GM18519 (cell line): ENCODE results near the gene PHF21B.
"Not testable (repeated sequence)": the region's sequence is repeated elsewhere in the genome, so short reads cannot be mapped to it uniquely, and the experiment has no call there.

Source experiments
- ATAC-seq: cut with Tn5 transposase; IDR thresholded peaks from one replicate; pipeline ENCODE4 v1.9.1; 2021; ENCODE audit warnings: mild to moderate bottlenecking, moderate library complexity; ENCODE audit not compliant: unreplicated experiment, low FRiP score

PHF21B gene

DNA sequence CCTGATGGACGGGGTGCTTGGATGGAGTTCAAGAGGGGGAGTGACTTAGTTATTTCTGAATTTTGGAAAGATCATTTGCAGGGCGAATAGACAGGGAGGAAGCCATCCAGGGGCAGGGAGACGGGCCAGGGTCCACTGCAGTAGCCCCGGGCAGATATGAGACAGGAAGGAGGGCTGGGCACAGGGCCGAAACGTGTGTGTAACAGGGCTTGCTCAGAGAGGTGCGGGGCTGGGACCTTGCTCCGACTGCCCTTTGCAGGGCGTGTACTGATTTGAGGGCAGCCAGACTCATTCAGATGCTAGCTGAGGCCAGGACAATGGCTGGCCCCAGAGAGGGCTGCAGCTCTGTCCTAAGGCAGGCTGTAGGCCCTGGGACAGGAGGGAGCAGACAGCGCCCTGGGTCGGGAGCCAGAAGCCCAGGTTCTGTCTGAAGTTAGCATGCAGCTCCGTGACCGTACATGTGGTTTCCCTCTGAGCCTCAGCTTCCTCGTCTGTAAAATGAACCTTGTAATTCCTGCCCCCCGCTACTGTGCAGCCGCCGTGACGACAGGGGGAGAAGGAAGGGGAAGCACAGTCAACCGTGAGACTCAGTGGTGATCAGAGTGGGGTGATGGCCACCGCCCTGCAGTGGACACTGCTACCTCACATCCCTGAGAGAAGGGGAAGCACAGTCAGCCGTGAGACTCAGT, 103.4 kb downstream of the PHF21B start:
- no peak for ATAC-seq

DNA sequence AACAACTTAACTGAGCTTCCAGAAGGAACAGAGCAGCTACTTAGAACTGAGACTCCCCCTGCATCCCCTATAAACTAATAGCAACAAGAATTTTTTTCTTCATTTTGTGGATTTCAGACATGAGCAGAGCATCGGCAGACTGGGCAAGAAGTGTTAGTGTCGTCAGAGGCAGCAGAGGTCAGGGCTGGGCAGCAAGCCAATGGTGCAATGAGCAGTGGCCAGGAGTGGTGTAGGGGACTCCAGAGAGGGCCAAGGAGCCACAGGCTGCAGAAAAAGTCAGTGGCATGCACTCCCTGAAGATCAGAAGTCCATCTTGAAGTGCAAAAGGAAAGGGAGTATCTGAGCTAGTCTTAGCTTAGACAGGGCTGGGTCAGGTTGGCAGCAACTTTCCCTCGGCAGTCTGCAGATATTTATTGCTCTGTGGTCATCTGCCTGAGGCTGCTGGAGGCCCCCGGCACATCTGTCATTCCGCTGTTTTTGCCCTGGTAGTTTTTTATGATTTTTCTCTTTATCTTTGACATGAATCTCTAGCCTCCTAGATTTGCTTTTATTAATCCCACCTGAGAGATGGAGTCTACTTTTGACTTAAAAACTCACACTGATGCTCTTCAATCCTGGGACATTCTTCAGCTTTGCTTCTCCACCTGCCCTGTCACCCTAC, 105.2 kb downstream of the PHF21B start:
- ATAC-seq = not testable (repeated sequence)

GRCh38 chr22:44903164-44903563, 106.6 kb downstream of the PHF21B start:
- ATAC-seq = not testable (repeated sequence)

DNA sequence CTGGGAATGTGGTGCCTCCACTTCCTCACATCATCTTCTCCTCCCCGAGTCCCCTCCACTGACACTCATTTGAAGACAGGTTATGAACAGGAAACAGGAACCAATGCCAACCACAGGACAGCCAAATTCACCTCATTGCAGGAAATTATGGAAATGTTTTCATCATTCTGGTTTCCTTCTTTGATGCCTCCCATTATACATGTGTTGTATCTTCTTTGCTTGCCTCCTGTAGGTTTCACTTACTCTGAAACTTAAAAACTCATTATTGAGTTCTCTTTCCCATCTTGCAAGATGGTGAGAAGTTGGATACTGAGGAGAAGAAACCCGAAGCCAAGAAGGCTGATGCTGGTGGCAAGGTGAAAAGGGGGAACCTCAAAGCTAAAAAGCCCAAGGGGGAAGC, 108.5 kb downstream of the PHF21B start:
- ATAC-seq = no peak

DNA sequence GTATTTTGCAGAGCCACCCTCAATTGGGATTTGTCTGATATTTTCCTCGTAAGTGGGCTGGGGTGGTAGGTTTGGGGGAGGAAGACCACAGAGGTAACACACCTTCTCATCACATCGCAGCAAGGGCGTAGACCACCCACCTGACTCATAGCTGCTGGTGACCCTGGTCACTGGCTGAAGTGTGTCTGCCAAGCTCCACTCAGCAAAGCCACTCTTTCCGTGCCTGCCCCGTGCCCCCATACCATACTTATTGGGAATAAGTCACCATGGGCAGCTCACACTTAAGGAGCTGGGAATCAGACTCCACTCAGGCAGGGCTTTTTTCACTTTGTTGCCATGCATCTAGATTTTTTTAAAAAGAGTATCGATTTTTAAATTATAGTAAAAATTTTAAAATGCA, 111.6 kb downstream of the PHF21B start:
- no peak for ATAC-seq

- no peak for ATAC-seq
Observed at GRCh38 chr22:44895296-44896055, 114.3 kb downstream of the PHF21B start.

GRCh38 chr22:44894782-44895181, 115.0 kb downstream of the PHF21B start:
- no peak for ATAC-seq

GRCh38 chr22:44894321-44894720, 115.5 kb downstream of the PHF21B start:
- ATAC-seq = no peak

DNA sequence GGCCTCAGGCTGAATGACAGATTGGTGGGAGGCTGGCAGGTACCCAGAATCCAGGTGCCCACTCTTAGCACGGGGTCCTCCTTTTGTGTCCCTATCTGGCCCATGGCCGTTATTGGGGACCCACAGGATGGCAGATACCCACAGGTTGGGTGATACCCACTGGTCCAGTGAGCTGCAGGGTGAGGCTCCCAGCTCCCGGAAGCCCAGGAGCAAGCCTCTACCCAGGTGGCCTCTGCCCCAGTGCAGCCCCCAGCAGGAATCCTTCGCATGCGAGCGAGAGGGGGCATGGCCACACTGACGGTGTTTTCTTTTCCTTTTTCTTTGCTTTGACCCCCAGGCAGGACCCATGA, 116.1 kb downstream of the PHF21B start:
- no peak for ATAC-seq

DNA sequence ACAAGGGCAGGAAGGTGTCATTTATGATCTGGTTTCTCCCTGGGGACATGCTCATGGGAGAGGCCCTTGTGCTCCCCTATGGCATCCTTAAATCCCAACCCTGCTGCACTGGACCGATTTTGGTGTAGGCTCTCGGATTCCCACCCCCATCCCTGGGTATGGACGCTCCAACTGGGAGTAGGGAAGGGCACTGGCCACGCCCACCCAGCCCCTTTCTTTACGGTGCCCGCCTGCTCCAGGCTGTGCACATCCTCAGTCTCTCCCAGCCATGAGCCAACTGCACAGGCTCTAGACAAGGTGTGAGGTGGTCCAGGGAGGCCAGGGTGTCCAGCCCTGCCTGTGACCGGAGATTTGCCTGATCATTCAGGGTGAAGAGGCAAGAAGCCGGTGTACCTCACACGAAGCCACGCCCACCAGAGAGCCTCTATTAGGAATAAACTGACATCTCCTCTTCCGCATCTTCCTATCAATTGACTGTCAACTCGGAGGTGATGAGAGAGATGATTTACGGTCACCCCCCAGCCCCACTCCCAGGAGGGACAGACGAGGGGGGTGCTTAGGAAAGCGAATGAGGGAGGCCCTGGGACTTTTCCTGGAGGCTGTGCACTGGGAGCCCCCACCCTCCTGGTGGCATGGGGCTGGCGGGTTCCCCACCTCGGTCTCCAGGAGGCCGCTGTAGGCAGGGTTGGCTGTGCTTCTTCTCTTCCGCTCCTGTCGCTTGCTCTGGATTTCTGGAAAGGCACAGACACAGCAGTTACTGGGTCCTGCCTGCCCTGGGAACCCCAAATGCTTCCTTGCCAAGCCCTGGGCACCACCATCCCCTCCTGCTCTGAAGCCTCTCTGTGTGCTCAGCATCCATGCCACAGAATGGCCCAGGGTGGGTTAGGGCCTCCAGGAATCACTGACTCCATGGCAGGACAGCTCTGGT, 116.7 kb downstream of the PHF21B start:
- ATAC-seq = no peak

GRCh38 chr22:44892243-44892642, 117.6 kb downstream of the PHF21B start:
- ATAC-seq = no peak

- ATAC-seq = no peak
Observed at GRCh38 chr22:44891791-44892190, 118.0 kb downstream of the PHF21B start.

GRCh38 chr22:44891293-44891747, 118.5 kb downstream of the PHF21B start:
- ATAC-seq = no peak

DNA sequence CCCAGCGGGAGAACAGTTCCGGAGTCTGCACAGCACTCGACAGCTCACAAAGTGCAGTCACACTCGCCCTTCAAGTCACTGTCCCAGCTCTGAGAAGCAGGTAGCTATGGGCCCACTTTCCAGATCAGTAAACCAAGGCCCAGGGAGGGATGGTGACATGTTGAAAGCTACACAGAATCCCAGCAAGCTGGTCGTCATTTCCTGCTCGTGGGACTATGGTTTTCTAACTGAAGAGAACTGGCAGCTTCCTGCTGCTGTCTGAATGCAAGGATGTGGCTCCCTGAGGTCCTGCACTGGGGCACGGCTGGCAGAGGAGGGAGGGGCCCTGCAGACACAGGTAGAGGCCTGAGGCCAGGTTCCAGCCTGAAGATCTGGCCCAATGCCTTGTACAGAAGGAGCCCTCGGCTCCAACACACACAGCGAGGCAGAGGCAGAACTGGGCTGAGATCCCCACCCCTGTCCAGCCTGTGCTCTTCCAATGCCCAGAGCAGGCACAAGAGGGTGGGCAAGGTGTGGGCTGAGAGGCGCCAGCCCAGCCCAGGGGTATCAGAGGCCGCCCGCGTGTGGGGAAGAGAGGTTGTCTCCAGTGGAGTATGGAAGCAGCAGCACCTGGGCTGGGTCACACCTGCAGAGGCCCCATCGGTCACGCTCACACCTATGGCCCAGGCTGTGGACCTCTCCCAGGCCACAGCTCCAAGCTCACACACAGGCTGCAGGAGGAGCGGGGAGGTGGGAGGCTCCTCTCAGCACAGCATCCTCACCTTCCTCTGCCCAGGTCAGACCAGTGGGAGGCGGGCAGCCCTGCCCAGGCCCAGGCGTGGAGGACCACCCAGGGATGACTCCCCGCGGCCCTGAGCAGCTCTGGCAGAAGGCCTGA, 119.2 kb downstream of the PHF21B start:
- ATAC-seq = no peak

- ATAC-seq = no peak
Observed at GRCh38 chr22:44889255-44889878, 120.4 kb downstream of the PHF21B start.

GRCh38 chr22:44888491-44889254, 121.1 kb downstream of the PHF21B start:
- no peak for ATAC-seq

DNA sequence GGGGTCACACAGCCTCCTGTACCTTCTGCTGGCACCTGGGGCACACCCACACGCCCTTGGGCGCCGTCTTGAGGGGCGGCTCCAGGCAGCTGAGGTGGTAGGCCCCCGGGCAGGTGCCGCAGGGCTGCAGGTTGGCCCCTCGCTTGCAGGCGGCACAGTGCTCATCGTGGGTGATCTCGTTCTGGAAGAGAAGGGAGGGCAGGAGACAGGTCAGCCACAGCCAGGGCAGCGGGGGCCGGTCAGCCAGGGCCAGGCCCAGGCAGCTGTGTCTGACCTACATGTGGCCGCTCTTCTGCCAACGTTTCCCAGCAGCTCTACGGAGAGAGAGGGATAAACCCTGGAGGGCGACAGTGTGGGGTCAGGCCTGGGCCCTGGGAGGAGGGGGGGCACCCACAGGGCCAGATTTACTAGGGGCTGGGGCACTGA, 121.9 kb downstream of the PHF21B start:
- ATAC-seq = no peak

- no peak for ATAC-seq
Observed at GRCh38 chr22:44885806-44886360, 123.9 kb downstream of the PHF21B start.
